Vagina (tissue), 2 donors: Measurements from ENCODE around the gene SPTBN1. TPM values are rescaled to one million over a fixed set of nuclear protein-coding genes. Genes with fewer than 3 reads are reported as not detected.

Source experiments
- DNase-seq, 2 donors: peaks; one replicate each; pipeline ENCODE4 v3.0.0-alpha.2; 2017; ENCODE audit errors: extremely low spot score in 2 of 2
- H3K27ac ChIP-seq: fragments of 200-600 bp; sonication (generic); one replicate; pipeline ENCODE4 v1.5.1; 2019
- H3K27me3 ChIP-seq: fragments of 200-600 bp; sonication (generic); one replicate; pipeline ENCODE4 v1.5.1; 2019
- H3K36me3 ChIP-seq, 2 donors: fragments of 200-600 bp; sonication (generic); one replicate each; pipeline ENCODE4 v1.5.1; 2017 to 2019
- H3K4me1 ChIP-seq: fragments of 200-600 bp; sonication (generic); one replicate; pipeline ENCODE4 v1.5.1; 2019
- H3K4me3 ChIP-seq, 2 donors: fragments of 200-600 bp; sonication (generic); 1 replicate in 1 of 2; 2 replicates in 1 of 2; pipeline ENCODE4 v1.5.1; 2016 to 2019
- H3K9me3 ChIP-seq: fragments of 200-600 bp; sonication (generic); one replicate; pipeline ENCODE4 v1.5.1; 2019
- POLR2A ChIP-seq, 2 donors: fragments of 450-650 bp; IDR thresholded peaks; one replicate each; pipeline ENCODE4 v1.6.1; 2017; ENCODE audit warnings: antibody characterized with exemption in 2 of 2, mild to moderate bottlenecking in 2 of 2, moderate library complexity in 2 of 2
- POLR2AphosphoS5 ChIP-seq, 2 donors: sonication (generic); formaldehyde crosslinking; IDR thresholded peaks; one replicate each; pipeline ENCODE4 v1.9.0; 2017; ENCODE audit warnings: antibody characterized with exemption in 2 of 2, mild to moderate bottlenecking in 2 of 2, low read depth in 1 of 2; ENCODE audit not compliant: insufficient read depth in 1 of 2
- intact Hi-C: fragments of 100-400 bp; cut with DNase I; formaldehyde crosslinking; loops from one replicate; pipeline ENCODE4 v1.15.1; 2023
- total RNA-seq: library from RNA; depleted of rRNA; stranded (reverse); fragments of >200 nt; gene quantifications from one replicate; pipeline ENCODE4 v1.2.3, GENCODE V29; 2016
- TF ChIP-seq, protein P1 (sequence below), 3 experiments: fragments of 450-650 bp in 2 of 3; fragments of 200-600 bp in 1 of 3; sonication (generic) in 1 of 3; IDR thresholded peaks; one replicate each; pipeline ENCODE4 v1.5.1; 2017 to 2019; ENCODE audit warnings: antibody characterized with exemption in 3 of 3, mild to moderate bottlenecking in 2 of 3, moderate library complexity in 2 of 3

The SPTBN1 gene
- total RNA-seq, 1 donor from 2014 or later = 278 TPM

DNA sequence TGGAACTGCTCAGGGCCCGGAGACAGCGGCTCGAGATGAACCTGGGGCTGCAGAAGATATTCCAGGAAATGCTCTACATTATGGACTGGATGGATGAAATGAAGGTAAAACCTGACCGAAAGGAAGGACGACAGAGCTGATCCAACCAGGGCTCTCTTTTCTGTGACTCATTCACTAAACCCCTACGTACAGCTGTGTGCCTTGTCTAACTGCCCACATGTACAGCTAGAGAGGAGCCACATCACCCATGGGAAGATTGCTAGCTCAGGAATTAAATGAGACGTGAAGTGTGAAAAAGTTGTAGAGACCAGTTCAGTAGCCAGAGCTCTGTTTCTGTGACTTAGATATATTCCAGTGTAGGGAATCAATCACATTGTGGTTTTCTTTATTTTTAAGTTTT is 170.0 kb downstream of the SPTBN1 start:
- TF ChIP-seq POLR2A (IDR thresholded peaks at IDR 0.05) = no peak
- no peak for TF ChIP-seq POLR2AphosphoS5 (IDR thresholded peaks at IDR 0.05; ENCODE audit: insufficient read depth in 1 of 2, low read depth in 1 of 2)
- TF ChIP-seq, protein P1, sequence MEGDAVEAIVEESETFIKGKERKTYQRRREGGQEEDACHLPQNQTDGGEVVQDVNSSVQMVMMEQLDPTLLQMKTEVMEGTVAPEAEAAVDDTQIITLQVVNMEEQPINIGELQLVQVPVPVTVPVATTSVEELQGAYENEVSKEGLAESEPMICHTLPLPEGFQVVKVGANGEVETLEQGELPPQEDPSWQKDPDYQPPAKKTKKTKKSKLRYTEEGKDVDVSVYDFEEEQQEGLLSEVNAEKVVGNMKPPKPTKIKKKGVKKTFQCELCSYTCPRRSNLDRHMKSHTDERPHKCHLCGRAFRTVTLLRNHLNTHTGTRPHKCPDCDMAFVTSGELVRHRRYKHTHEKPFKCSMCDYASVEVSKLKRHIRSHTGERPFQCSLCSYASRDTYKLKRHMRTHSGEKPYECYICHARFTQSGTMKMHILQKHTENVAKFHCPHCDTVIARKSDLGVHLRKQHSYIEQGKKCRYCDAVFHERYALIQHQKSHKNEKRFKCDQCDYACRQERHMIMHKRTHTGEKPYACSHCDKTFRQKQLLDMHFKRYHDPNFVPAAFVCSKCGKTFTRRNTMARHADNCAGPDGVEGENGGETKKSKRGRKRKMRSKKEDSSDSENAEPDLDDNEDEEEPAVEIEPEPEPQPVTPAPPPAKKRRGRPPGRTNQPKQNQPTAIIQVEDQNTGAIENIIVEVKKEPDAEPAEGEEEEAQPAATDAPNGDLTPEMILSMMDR (IDR thresholded peaks at IDR 0.05) = no peak
- no peaks in the 10 kb centered on the region for H3K9me3 ChIP-seq
- no peak overlapping the region for H3K27ac ChIP-seq
- H3K4me3 ChIP-seq = no peak overlapping the region
- DNase-seq = no peak
- peaks cover 0 to 88% of the 10 kb centered on the region in 2 donors for H3K36me3 ChIP-seq
- intact Hi-C loops = no loop called here
- H3K4me1 ChIP-seq = peaks cover 5% of the 10 kb centered on the region
- no peaks in the 10 kb centered on the region for H3K27me3 ChIP-seq

GRCh38 chr2:54626884-54627283 is 170.8 kb downstream of the SPTBN1 start:
- no peaks in the 10 kb centered on the region for H3K9me3 ChIP-seq
- peaks cover 10% of the 10 kb centered on the region for H3K4me1 ChIP-seq
- H3K36me3 ChIP-seq = peaks cover 0 to 88% of the 10 kb centered on the region in 2 donors
- no peak for DNase-seq
- H3K27ac ChIP-seq = no peak overlapping the region
- no peaks in the 10 kb centered on the region for H3K27me3 ChIP-seq
- intact Hi-C loops = no loop called here
- TF ChIP-seq, protein P1 (IDR thresholded peaks at IDR 0.05) = no peak
- TF ChIP-seq POLR2AphosphoS5 (IDR thresholded peaks at IDR 0.05; ENCODE audit: insufficient read depth in 1 of 2, low read depth in 1 of 2) = no peak
- no peak for TF ChIP-seq POLR2A (IDR thresholded peaks at IDR 0.05)
- H3K4me3 ChIP-seq = no peak overlapping the region

DNA sequence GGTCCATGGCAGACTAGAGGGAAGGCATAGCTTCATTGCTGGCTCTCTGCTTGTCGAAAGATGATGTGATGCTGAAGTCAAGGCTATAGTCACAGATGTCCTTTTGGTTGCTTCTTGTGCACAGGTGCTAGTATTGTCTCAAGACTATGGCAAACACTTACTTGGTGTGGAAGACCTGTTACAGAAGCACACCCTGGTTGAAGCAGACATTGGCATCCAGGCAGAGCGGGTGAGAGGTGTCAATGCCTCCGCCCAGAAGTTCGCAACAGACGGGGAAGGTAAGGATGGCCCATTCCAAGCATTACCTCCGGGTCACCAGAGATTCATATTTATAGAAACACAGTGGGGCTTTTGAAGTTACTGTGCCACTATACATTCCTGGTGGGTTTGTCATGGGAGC is 171.8 kb downstream of the SPTBN1 start:
- Histone ChIP-seq H3K9me3 (no peaks in the 10 kb centered on the region), H3K27me3 (no peaks in the 10 kb centered on the region), H3K36me3 (peaks cover 0 to 88% of the 10 kb centered on the region in 2 donors), H3K4me3 (no peak overlapping the region), H3K27ac (no peak overlapping the region), H3K4me1 (peaks cover 10% of the 10 kb centered on the region)
- no peak for TF ChIP-seq POLR2A (IDR thresholded peaks at IDR 0.05)
- TF ChIP-seq, protein P1 (IDR thresholded peaks at IDR 0.05) = no peak
- TF ChIP-seq POLR2AphosphoS5 (IDR thresholded peaks at IDR 0.05; ENCODE audit: insufficient read depth in 1 of 2, low read depth in 1 of 2) = no peak
- intact Hi-C loops = no loop called here
- no peak for DNase-seq

DNA sequence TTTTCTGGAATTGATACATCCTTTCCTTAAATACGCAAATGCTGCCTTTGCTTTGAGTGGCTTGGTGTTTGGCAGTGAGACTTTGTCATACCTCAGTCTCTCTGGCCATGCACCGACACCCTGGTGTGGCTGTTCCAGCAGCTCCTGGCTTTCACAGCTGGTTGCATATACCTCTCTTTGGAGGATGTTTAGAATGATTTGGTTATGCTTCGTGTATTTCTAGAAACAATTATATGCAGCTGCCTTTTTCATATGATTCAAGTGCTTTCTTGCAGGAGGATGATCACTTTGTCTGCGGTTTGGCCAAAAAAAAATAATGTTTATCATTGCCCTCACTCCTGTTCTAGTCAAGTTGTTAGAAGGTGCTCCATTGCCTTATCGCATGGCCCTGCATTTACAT is 172.3 kb downstream of the SPTBN1 start:
- Histone ChIP-seq H3K4me3 (no peak overlapping the region), H3K9me3 (no peaks in the 10 kb centered on the region), H3K4me1 (peaks cover 11% of the 10 kb centered on the region), H3K27me3 (no peaks in the 10 kb centered on the region), H3K27ac (no peak overlapping the region), H3K36me3 (peaks cover 0 to 88% of the 10 kb centered on the region in 2 donors)
- intact Hi-C loops = no loop called here
- TF ChIP-seq POLR2A (IDR thresholded peaks at IDR 0.05) (no peak), POLR2AphosphoS5 (IDR thresholded peaks at IDR 0.05; ENCODE audit: insufficient read depth in 1 of 2, low read depth in 1 of 2) (no peak)
- TF ChIP-seq, protein P1 (IDR thresholded peaks at IDR 0.05) = no peak
- no peak for DNase-seq

DNA sequence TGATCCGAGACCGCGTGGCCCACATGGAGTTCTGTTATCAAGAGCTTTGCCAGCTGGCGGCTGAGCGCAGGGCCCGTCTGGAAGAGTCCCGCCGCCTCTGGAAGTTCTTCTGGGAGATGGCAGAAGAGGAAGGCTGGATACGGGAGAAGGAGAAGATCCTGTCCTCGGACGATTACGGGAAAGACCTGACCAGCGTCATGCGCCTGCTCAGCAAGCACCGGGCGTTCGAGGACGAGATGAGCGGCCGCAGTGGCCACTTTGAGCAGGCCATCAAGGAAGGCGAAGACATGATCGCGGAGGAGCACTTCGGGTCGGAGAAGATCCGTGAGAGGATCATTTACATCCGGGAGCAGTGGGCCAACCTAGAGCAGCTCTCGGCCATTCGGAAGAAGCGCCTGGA is 172.8 kb downstream of the SPTBN1 start:
- Histone ChIP-seq H3K4me1 (peaks cover 17% of the 10 kb centered on the region), H3K9me3 (no peaks in the 10 kb centered on the region), H3K27me3 (no peaks in the 10 kb centered on the region), H3K27ac (no peak overlapping the region), H3K36me3 (peaks cover 0 to 86% of the 10 kb centered on the region in 2 donors), H3K4me3 (no peak overlapping the region)
- intact Hi-C loops = no loop called here
- DNase-seq = no peak
- TF ChIP-seq POLR2AphosphoS5 (IDR thresholded peaks at IDR 0.05; ENCODE audit: insufficient read depth in 1 of 2, low read depth in 1 of 2) = no peak
- no peak for TF ChIP-seq POLR2A (IDR thresholded peaks at IDR 0.05)
- TF ChIP-seq, protein P1 (IDR thresholded peaks at IDR 0.05) = no peak
